HG03432 (cell line): ENCODE results near the gene C5orf34.
"Not testable (repeated sequence)": the region's sequence is repeated elsewhere in the genome, so short reads cannot be mapped to it uniquely, and the experiment has no call there.

Experiments
- ATAC-seq: cut with Tn5 transposase; IDR thresholded peaks from one replicate; pipeline ENCODE4 v1.9.1; 2021; ENCODE audit warnings: mild to moderate bottlenecking, moderate library complexity; ENCODE audit not compliant: unreplicated experiment

C5orf34 gene

GRCh38 chr5:43514816-43515677 is at the start of gene C5orf34:
Gene C5orf34 (minus strand): TSS chr5:43515148. CDS start chr5:43509339, 5,809 bp downstream.
- peak; percentile 99 for ATAC-seq

GRCh38 chr5:43564289-43564850 is 49.4 kb upstream of the C5orf34 start:
- no peak for ATAC-seq

- ATAC-seq: no peak
Measured at GRCh38 chr5:43563321-43563720, 48.4 kb upstream of the C5orf34 start.

GRCh38 chr5:43561356-43561755 is 46.4 kb upstream of the C5orf34 start:
- ATAC-seq: no peak

GRCh38 chr5:43560128-43560527 is 45.2 kb upstream of the C5orf34 start:
- no peak for ATAC-seq

- ATAC-seq: peak; percentile 80
Measured at GRCh38 chr5:43556857-43557542, 42.1 kb upstream of the C5orf34 start, which contains the start of gene PAIP1. Gene PAIP1 (minus strand): TSS chr5:43557077. CDS start chr5:43556846, 231 bp downstream.

GRCh38 chr5:43556607-43556856 is 41.6 kb upstream of the C5orf34 start:
- ATAC-seq: peak; percentile 91

GRCh38 chr5:43555895-43556606 is 41.1 kb upstream of the C5orf34 start:
- ATAC-seq: peak; percentile 34

GRCh38 chr5:43554497-43554896 is 39.5 kb upstream of the C5orf34 start:
- ATAC-seq: no peak

GRCh38 chr5:43553381-43553780 is 38.4 kb upstream of the C5orf34 start:
- no peak for ATAC-seq

GRCh38 chr5:43551731-43552130 is 36.8 kb upstream of the C5orf34 start:
- no peak for ATAC-seq

- not testable (repeated sequence) for ATAC-seq
Measured at GRCh38 chr5:43549272-43549671, 34.3 kb upstream of the C5orf34 start.

- ATAC-seq: no peak
Measured at GRCh38 chr5:43548358-43548757, 33.4 kb upstream of the C5orf34 start.

- no peak for ATAC-seq
Measured at GRCh38 chr5:43547532-43547931, 32.6 kb upstream of the C5orf34 start.

- no peak for ATAC-seq
Measured at GRCh38 chr5:43543434-43543833, 28.5 kb upstream of the C5orf34 start.

- ATAC-seq: no peak
Measured at GRCh38 chr5:43540746-43541145, 25.8 kb upstream of the C5orf34 start.

- no peak for ATAC-seq
Measured at GRCh38 chr5:43536972-43537371, 22.0 kb upstream of the C5orf34 start.

GRCh38 chr5:43533646-43534045 is 18.7 kb upstream of the C5orf34 start:
- no peak for ATAC-seq

- ATAC-seq: no peak
Measured at GRCh38 chr5:43530648-43531047, 15.7 kb upstream of the C5orf34 start.

- no peak for ATAC-seq
Measured at GRCh38 chr5:43523662-43524072, 8.7 kb upstream of the C5orf34 start.

- no peak for ATAC-seq
Measured at GRCh38 chr5:43520615-43521014, 5.7 kb upstream of the C5orf34 start.
